HEK293 (cell line): ENCODE measurements around the gene ELF1.

Experiments used
- ZNF585B ChIP-seq: fragments of 450-650 bp; formaldehyde crosslinking; IDR thresholded peaks from 2 replicates; pipeline ENCODE4 v1.5.1; 2016; ENCODE audit warnings: missing biosample characterization, missing genetic modification characterization
- TF ChIP-seq, protein P1 (sequence below): fragments of 450-650 bp; formaldehyde crosslinking; IDR thresholded peaks from 2 replicates; pipeline ENCODE4 v1.5.1; 2016; ENCODE audit warnings: missing biosample characterization, missing genetic modification characterization
- TF ChIP-seq, protein P2 (sequence below): fragments of 450-650 bp; formaldehyde crosslinking; IDR thresholded peaks from 2 replicates; pipeline ENCODE4 v1.5.1; 2016; ENCODE audit warnings: missing biosample characterization, missing genetic modification characterization

DNA sequence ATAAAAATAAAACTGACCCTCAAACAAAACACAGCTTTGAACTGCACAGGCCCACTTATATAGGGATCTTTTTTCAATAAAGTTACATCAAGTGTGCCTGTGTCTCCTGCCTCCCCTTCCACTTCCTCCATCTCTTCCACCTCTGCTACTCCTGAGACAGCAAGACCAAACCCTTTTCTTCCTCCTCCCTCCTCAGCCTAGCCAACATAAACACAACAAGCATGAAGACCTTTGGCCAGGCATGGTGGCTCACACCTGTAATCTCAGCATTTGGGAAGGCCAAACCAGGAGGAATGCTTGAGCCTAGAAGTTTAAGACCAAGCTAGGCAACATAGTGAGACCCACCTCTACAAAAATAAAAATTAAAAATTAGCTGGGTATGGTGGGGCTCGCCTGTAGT lies 72.6 kb downstream of the ELF1 start:
- TF ChIP-seq, protein P1, sequence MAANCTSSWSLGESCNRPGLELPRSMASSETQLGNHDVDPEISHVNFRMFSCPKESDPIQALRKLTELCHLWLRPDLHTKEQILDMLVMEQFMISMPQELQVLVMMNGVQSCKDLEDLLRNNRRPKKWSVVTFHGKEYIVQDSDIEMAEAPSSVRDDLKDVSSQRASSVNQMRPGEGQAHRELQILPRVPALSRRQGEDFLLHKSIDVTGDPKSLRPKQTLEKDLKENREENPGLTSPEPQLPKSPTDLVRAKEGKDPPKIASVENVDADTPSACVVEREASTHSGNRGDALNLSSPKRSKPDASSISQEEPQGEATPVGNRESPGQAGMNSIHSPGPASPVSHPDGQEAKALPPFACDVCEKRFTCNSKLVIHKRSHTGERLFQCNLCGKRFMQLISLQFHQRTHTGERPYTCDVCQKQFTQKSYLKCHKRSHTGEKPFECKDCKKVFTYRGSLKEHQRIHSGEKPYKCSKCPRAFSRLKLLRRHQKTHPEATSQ (tag by site-specific recombination) = no peak
- no peak for TF ChIP-seq ZNF585B
- TF ChIP-seq, protein P2, sequence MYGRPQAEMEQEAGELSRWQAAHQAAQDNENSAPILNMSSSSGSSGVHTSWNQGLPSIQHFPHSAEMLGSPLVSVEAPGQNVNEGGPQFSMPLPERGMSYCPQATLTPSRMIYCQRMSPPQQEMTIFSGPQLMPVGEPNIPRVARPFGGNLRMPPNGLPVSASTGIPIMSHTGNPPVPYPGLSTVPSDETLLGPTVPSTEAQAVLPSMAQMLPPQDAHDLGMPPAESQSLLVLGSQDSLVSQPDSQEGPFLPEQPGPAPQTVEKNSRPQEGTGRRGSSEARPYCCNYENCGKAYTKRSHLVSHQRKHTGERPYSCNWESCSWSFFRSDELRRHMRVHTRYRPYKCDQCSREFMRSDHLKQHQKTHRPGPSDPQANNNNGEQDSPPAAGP (tag by site-specific recombination) = no peak
